SK-N-SH (cell line): ENCODE results near the gene MPZL1. TPM values are rescaled to one million over a fixed set of nuclear protein-coding genes. Genes with fewer than 3 reads are reported as not detected.
"Not testable (repeated sequence)": the region's sequence is repeated elsewhere in the genome, so short reads cannot be mapped to it uniquely, and the experiment has no call there.

Experiments
- CTCF ChIA-PET: fragments of 300-600, 350-600 bp; formaldehyde crosslinking; extraction: SDS; loops from one replicate; lab custom pipeline; 2021; lab: Yijun Ruan, JAX
- POLR2A ChIA-PET: fragments of 350-600 bp; sonication (Branson Sonifier 250); formaldehyde crosslinking; extraction: SDS; loops from one replicate; lab custom pipeline; 2020; ENCODE audit warnings: antibody characterized with exemption, inconsistent platforms; lab: Yijun Ruan, JAX
- DNase-seq: peaks from one replicate; pipeline ENCODE4 v3.0.0; 2012
- H2AFZ ChIP-seq: fragments of 200-600 bp; sonication (generic); 2 replicates; pipeline ENCODE4 v1.8.1; 2016; ENCODE audit warnings: antibody characterized with exemption, mild to moderate bottlenecking, low read depth
- H3F3A ChIP-seq: fragments of 200-600 bp; sonication (generic); replicated peaks from 2 replicates; pipeline ENCODE3; 2016; ENCODE audit warnings: antibody characterized with exemption, mild to moderate bottlenecking; ENCODE audit not compliant: insufficient read depth
- H3K27ac ChIP-seq, 2 experiments: fragments of 200-500 bp in 1 of 2; fragments of 200-600 bp in 1 of 2; sonication (Bioruptor generic) in 1 of 2; sonication (generic), shearing (Covaris generic) in 1 of 2; 2 replicates each; pipeline versions ENCODE4 v1.5.1 to v1.6.1; 2014 to 2016; ENCODE audit warnings: low read depth in 2 of 2, inconsistent platforms in 1 of 2, low read length in 1 of 2, mild to moderate bottlenecking in 1 of 2, mixed read lengths in 1 of 2
- H3K27me3 ChIP-seq: fragments of 200-600 bp; sonication (generic), shearing (Covaris generic); 2 replicates; pipeline ENCODE4 v1.6.1; 2016; ENCODE audit warnings: mixed run types; ENCODE audit not compliant: insufficient read depth
- H3K36me3 ChIP-seq, 2 experiments: fragments of 200-500 bp in 1 of 2; fragments of 200-600 bp in 1 of 2; sonication (Bioruptor generic) in 1 of 2; sonication (generic) in 1 of 2; replicated peaks in 1 of 2; 2 replicates each; pipeline versions ENCODE3 to v1.5.1; 2014 to 2016; ENCODE audit warnings: low read length in 1 of 2, mild to moderate bottlenecking in 1 of 2; ENCODE audit not compliant: insufficient read depth in 2 of 2, control insufficient read depth in 1 of 2
- H3K4me1 ChIP-seq, 2 experiments: fragments of 200-500 bp in 1 of 2; fragments of 200-600 bp in 1 of 2; sonication (Bioruptor generic) in 1 of 2; sonication (generic), shearing (Covaris generic) in 1 of 2; 2 replicates each; pipeline versions ENCODE4 v1.5.1 to v1.6.1; 2014 to 2016; ENCODE audit warnings: low read depth in 1 of 2, low read length in 1 of 2, mixed run types in 1 of 2; ENCODE audit not compliant: insufficient read depth in 2 of 2, control insufficient read depth in 1 of 2
- H3K4me2 ChIP-seq: fragments of 200-600 bp; sonication (generic), shearing (Covaris generic); 2 replicates; pipeline ENCODE4 v1.6.1; 2017; ENCODE audit warnings: mixed run types
- H3K4me3 ChIP-seq, 2 experiments: fragments of 200-500 bp in 1 of 2; fragments of 200-600 bp in 1 of 2; sonication (Bioruptor generic) in 1 of 2; sonication (generic), shearing (Covaris generic) in 1 of 2; 2 replicates each; pipeline versions ENCODE4 v1.5.1 to v1.8.1; 2014 to 2016; ENCODE audit warnings: low read depth in 2 of 2, inconsistent platforms in 1 of 2, low read length in 1 of 2, mild to moderate bottlenecking in 1 of 2, mixed read lengths in 1 of 2, moderate library complexity in 1 of 2
- H3K79me2 ChIP-seq: fragments of 200-600 bp; sonication (generic); 2 replicates; pipeline ENCODE4 v1.8.1; 2017; ENCODE audit warnings: mild to moderate bottlenecking; ENCODE audit not compliant: insufficient read depth
- H3K9ac ChIP-seq: fragments of 200-600 bp; sonication (generic); 2 replicates; pipeline ENCODE4 v1.6.1; 2017; ENCODE audit warnings: mixed run types
- H3K9me2 ChIP-seq: fragments of 200-600 bp; sonication (generic); 2 replicates; pipeline ENCODE4 v1.6.1; 2017; ENCODE audit warnings: mixed run types
- H3K9me3 ChIP-seq: fragments of 200-600 bp; sonication (generic); 2 replicates; pipeline ENCODE4 v1.6.1; 2017; ENCODE audit warnings: mixed run types, mild to moderate bottlenecking, moderate library complexity
- H4K20me1 ChIP-seq: fragments of 200-600 bp; sonication (generic); 2 replicates; pipeline ENCODE4 v1.6.1; 2017; ENCODE audit warnings: mild to moderate bottlenecking, mixed run types; ENCODE audit not compliant: insufficient read depth
- EZH2phosphoT487 ChIP-seq: fragments of 200-600 bp; sonication (generic); IDR thresholded peaks from 2 replicates; pipeline ENCODE4 v1.6.1; 2017; ENCODE audit warnings: low read depth, mixed run types, mild to moderate bottlenecking, antibody characterized with exemption, moderate library complexity, borderline replicate concordance
- FOSL2 ChIP-seq: IDR thresholded peaks from 2 replicates; pipeline ENCODE4 v1.4.0; 2012; ENCODE audit warnings: low read depth, mild to moderate bottlenecking, moderate library complexity, borderline replicate concordance
- NFIC ChIP-seq: IDR thresholded peaks from 2 replicates; pipeline ENCODE4 v1.4.0; 2012; ENCODE audit warnings: borderline replicate concordance
- RCOR1 ChIP-seq: fragments of 150-350 bp; IDR thresholded peaks from 2 replicates; pipeline ENCODE4 v1.6.1; 2017; ENCODE audit warnings: antibody characterized with exemption, low read length
- RXRA ChIP-seq: IDR thresholded peaks from 2 replicates; pipeline ENCODE4 v1.4.0; 2012; ENCODE audit warnings: low read depth, mild to moderate bottlenecking, borderline replicate concordance
- WGBS: methylation state at CpG from one replicate; pipeline ENCODE4 v1.1.6; 2017; ENCODE audit warnings: low lambda C conversion rate; 5-methylcytosine and 5-hydroxymethylcytosine counted together
- polyA plus RNA-seq, 3 experiments: library from polyadenylated mRNA; depleted of rRNA; stranded (reverse); fragments of >200 nt; gene quantifications; 2 replicates each; pipeline ENCODE4 v1.2.3, GENCODE V29; 2012
- TF ChIP-seq, protein P1 (sequence below): fragments of 200-600 bp; sonication (generic); IDR thresholded peaks from 2 replicates; pipeline ENCODE4 v1.6.1; 2017; ENCODE audit warnings: antibody characterized with exemption, mild to moderate bottlenecking, moderate library complexity
- TF ChIP-seq, protein P2 (sequence below): IDR thresholded peaks from 2 replicates; pipeline ENCODE4; 2012

Gene MPZL1
- polyA plus RNA-seq, 1 of the 3 experiments (the other 2 are of a cell fraction), result 27.3 TPM

DNA sequence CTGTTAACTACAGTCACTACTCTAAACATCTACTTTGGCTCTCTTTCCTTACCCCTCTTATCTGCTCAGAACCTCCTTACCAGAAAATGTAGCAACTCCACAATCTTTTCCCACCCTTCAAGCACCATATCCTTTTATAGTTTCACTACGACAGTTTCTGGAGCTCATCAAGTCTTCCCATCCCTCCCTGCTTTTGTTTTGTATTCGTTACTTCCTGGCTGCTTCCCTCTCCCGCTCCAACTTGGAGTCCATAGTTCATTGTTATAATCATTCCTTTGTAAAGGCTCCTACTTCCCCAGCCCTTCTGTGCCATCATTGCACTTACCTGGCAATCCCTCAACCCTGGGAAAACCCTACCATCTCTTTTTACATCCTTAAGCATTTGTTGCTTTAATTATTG is 18.0 kb downstream of the MPZL1 start:
- H3K4me1 ChIP-seq, result no peaks in the 10 kb centered on the region
- DNase-seq, result no peak
- H3K27me3 ChIP-seq, result no peaks in the 10 kb centered on the region
- H2AFZ ChIP-seq, result no peak overlapping the region
- WGBS, result 95% methylated on average over 3 of the region's 3 CpGs
- peaks cover 19% of the 10 kb centered on the region for H4K20me1 ChIP-seq
- H3K4me2 ChIP-seq, result no peak overlapping the region
- ChIA-PET POLR2A (no interaction called here), CTCF (interaction anchor here (1.0 kb wide), 1 partner anchor 18 kb away, joined by 3 read pairs; the partner anchor contains the start of gene MPZL1)
- TF ChIP-seq, protein P1, sequence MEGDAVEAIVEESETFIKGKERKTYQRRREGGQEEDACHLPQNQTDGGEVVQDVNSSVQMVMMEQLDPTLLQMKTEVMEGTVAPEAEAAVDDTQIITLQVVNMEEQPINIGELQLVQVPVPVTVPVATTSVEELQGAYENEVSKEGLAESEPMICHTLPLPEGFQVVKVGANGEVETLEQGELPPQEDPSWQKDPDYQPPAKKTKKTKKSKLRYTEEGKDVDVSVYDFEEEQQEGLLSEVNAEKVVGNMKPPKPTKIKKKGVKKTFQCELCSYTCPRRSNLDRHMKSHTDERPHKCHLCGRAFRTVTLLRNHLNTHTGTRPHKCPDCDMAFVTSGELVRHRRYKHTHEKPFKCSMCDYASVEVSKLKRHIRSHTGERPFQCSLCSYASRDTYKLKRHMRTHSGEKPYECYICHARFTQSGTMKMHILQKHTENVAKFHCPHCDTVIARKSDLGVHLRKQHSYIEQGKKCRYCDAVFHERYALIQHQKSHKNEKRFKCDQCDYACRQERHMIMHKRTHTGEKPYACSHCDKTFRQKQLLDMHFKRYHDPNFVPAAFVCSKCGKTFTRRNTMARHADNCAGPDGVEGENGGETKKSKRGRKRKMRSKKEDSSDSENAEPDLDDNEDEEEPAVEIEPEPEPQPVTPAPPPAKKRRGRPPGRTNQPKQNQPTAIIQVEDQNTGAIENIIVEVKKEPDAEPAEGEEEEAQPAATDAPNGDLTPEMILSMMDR, result no peak
- TF ChIP-seq EZH2phosphoT487 (no peak), RCOR1 (no peak), RXRA (no peak), FOSL2 (no peak), NFIC (no peak)
- TF ChIP-seq, protein P2, sequence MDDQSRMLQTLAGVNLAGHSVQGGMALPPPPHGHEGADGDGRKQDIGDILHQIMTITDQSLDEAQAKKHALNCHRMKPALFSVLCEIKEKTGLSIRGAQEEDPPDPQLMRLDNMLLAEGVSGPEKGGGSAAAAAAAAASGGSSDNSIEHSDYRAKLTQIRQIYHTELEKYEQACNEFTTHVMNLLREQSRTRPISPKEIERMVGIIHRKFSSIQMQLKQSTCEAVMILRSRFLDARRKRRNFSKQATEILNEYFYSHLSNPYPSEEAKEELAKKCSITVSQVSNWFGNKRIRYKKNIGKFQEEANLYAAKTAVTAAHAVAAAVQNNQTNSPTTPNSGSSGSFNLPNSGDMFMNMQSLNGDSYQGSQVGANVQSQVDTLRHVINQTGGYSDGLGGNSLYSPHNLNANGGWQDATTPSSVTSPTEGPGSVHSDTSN, result no peak
- no peak overlapping the region for H3K4me3 ChIP-seq
- no peaks in the 10 kb centered on the region for H3K9me3 ChIP-seq
- no peaks in the 10 kb centered on the region for H3K9me2 ChIP-seq
- no peak overlapping the region for H3K9ac ChIP-seq
- no peak overlapping the region for H3K27ac ChIP-seq
- H3K79me2 ChIP-seq, result peaks cover 97% of the 10 kb centered on the region
- peaks cover 6% of the 10 kb centered on the region for H3F3A ChIP-seq
- H3K36me3 ChIP-seq, result peaks cover 0 to 2% of the 10 kb centered on the region in 2 experiments

- H3K36me3 ChIP-seq, H3K4me1 ChIP-seq, H3K27me3 ChIP-seq, H3K9me3 ChIP-seq, POLR2A ChIA-PET, H3K9me2 ChIP-seq, H3K4me3 ChIP-seq, DNase-seq, H3F3A ChIP-seq, H2AFZ ChIP-seq, H3K27ac ChIP-seq, H3K9ac ChIP-seq, H3K4me2 ChIP-seq: not testable (repeated sequence)
- peaks cover 22% of the 10 kb centered on the region for H4K20me1 ChIP-seq
- 95% methylated on average over 7 of the region's 7 CpGs for WGBS
- CTCF ChIA-PET, result interaction anchor here (0.6 kb wide), 1 partner anchor 25 kb away, joined by 3 read pairs; no protein-coding TSS in a partner anchor
- peaks cover 97% of the 10 kb centered on the region for H3K79me2 ChIP-seq
These were observed 19.3 kb downstream of the MPZL1 start for GRCh38 chr1:167741103-167741502.

DNA sequence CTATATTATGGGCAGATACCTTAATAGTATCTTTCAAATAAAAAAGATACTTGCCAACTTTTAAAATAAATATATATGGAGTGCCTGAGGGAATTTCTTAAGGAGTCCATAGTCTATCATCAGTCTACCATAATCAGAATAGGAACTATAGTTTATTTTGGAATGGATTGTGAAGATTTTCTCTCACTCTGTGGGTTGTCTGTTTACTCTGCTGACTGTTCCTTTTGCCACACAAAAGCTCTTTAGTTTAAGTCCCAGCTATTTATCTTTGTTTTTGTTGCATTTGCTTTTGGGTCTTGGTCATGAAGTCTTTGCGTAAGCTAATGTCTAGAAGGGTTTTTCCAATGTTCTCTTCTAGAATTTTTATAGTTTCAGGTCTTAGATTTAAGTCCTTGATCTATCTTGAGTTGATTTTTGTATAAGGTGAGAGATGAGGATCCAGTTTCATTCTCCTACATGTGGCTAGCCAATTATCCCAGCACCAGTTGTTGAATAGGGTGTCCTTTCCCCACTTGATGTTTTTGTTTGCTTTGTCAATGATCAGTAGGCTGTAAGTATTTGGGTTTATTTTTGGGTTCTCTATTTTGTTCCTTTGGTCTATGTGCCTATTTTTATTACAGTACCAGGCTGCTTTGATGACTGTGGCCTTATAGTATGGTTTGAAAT is 20.7 kb downstream of the MPZL1 start:
- H3K36me3 ChIP-seq, DNase-seq, H3K9me2 ChIP-seq, H3K27ac ChIP-seq, H3K9ac ChIP-seq, H3K4me1 ChIP-seq, H2AFZ ChIP-seq, H3F3A ChIP-seq, POLR2A ChIA-PET, CTCF ChIA-PET, H3K9me3 ChIP-seq, H3K27me3 ChIP-seq, H3K4me2 ChIP-seq, H3K4me3 ChIP-seq: not testable (repeated sequence)
- 96% methylated on average over 1 of the region's 1 CpG for WGBS
- Histone ChIP-seq H4K20me1 (peaks cover 22% of the 10 kb centered on the region), H3K79me2 (peaks cover 97% of the 10 kb centered on the region)
